ENCODE data around the gene VPS25.
"Not testable (repeated sequence)": the region's sequence is repeated elsewhere in the genome, so short reads cannot be mapped to it uniquely, and the experiment has no call there.

VPS25 gene

DNA sequence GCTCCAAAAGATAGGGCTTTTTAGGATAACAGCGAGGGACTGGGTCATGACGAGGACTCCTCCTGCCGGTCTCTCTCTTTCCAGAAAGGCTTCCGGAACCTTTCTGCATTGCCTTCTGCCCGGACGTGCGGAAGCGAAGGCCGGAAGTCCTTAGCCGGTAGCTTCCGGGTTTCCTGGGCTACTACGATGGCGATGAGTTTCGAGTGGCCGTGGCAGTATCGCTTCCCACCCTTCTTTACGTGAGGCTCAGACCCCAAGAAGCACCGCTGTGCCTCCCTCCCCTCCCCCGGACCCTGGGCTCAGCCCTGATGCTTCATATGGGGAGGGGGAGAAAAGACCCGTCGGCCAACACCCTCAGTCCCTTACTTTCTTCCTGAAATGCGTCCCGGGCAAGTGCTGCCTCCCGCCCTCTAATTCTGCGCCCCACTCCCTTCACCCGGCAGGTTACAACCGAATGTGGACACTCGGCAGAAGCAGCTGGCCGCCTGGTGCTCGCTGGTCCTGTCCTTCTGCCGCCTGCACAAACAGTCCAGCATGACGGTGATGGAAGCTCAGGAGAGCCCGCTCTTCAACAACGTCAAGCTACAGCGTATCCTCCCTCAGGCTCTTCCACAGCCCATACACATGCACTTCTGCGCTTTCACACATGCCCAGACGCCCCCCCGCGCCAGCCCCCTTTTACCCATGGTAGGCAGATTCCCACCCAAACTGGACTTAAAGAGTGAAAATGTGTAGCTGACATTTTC, at the start of gene VPS25:
Gene VPS25 (plus strand): TSS at position 160 of the 746 bp plus-strand sequence. CDS start 27 bp downstream, at position 187.
- no peak for FAIRE-seq

DNA sequence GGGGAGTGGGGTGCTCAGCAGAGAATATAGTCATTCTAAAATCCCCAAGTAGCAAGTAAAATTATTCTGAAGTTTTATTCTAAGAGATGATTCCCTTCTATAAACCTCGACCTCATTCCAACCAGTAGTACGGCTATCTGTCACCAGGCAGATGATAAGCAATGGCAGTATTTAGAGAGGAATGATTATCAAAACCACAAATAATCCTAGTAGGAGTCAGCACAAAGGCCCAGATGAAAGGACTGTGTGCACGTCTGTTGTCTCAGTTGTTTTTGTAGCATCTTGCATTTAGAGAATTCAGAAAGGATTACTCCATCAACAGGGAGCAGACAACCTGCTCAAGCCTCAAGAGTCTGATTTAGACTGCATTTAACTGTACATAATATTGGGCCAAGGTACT, 49.6 kb upstream of the VPS25 start:
- FAIRE-seq = no peak

DNA sequence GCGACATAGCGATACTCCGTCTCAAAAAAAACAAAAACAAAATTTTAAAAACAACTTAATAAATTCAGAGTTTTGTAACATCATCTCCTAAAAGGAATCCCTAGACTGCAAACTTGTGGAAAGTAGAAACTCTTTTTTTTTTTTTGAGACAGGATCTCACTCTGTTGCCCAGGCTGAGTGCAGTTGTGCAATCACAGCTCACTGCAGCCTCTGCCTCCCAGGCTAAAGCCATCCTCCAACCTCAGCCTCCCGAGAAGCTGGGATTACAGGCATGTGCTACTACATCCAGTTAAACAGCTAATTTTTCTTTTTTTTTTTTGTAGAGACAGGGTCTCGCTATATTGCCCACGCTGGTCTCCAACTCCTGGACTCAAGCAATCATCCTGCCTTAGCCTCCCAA, 48.1 kb upstream of the VPS25 start:
- no peak for FAIRE-seq

DNA sequence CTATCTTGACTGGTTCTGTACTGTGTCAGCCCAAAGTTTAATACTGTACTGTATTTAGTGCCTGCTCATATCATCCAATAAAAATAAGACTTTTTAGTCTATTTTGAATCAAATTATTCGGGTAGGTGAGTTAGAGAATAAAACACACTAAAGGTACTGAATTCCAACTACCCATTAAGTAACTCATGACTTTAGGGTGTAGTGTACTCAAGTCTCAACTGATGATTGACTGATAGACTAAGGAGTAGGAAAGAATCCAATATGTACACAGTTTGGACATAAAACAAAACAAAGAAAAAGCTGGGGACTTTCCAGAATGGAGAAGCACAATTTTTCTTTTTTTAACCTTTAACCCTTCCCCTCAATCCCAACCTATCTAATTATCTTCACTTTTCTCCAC, 32.5 kb upstream of the VPS25 start:
- no peak for FAIRE-seq

DNA sequence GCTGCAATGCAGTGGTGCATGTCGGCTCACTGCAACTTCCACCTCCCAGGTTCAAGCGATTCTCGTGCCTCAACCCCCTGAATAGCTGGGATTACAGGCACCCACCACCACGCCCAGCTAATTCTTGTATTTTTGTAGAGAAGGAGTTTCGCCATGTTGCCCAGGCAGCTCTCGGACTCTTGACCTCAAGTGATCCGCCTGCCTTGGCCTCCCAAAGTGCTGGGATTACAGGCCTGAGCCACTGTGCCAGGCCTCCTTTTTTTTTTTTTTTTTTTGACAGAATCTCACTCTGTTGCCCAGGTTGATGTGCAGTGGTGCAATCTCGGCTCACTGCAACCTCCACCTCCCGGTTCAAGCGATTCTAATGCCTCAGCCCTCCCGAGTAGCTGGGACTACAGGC, 30.3 kb upstream of the VPS25 start:
- FAIRE-seq = not testable (repeated sequence)

DNA sequence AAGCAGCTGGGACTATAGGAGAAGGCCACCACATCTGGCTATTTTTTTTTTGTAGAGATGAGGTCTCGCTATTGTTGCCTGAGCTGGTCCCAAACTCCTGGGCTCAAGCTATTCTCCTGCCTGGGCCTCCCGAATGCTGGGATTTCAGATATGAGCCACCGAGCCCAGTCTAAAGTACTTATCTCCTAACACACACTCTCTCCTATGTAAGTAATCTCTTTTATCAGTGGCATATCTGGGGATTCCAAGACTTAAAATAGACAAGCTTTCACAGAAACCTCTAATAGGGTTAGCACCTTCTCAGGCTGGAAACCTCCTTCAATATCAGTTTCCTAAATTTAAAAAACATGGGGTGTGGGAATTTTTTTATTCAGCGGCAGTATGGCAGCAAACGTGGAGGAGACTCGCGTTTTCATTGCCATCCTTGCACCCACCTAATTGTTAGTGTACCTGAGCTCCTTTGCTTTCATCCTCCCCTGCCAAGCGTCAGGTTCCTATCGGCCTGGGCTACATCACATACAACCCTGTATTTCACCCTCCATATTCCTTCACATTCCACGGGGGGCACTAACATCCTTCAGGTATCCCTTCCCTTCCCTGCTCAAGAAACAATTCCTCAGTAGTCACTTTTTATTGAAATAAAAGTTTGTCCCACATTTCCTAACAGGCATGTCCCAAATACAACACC, 29.5 kb upstream of the VPS25 start:
- no peak for FAIRE-seq

DNA sequence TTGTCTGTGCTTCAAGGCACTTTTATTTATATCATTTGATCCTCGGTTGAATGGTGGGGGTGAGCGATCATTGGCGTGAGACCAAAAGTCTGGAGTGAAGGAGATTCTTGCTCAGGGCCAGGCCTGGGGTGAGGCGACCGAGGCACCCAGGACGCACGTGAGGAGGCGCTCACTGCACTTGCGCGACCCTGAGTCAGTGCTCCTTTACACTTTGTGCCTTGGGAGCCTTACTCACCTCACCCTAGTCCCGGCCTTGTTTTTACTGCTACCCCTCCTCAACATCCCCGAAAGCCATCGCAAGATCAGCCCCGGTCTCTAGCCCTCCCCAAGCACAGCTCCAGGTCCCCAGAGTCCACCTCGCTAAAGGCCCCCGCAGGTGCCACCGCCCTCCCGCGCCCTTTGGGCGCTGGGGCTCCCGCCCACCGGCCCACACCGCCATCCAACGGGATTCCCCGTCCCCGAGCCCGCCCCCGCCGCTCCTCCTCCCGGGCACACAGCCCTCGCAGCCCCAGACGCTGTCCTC, 28.9 kb upstream of the VPS25 start:
- FAIRE-seq = no peak

DNA sequence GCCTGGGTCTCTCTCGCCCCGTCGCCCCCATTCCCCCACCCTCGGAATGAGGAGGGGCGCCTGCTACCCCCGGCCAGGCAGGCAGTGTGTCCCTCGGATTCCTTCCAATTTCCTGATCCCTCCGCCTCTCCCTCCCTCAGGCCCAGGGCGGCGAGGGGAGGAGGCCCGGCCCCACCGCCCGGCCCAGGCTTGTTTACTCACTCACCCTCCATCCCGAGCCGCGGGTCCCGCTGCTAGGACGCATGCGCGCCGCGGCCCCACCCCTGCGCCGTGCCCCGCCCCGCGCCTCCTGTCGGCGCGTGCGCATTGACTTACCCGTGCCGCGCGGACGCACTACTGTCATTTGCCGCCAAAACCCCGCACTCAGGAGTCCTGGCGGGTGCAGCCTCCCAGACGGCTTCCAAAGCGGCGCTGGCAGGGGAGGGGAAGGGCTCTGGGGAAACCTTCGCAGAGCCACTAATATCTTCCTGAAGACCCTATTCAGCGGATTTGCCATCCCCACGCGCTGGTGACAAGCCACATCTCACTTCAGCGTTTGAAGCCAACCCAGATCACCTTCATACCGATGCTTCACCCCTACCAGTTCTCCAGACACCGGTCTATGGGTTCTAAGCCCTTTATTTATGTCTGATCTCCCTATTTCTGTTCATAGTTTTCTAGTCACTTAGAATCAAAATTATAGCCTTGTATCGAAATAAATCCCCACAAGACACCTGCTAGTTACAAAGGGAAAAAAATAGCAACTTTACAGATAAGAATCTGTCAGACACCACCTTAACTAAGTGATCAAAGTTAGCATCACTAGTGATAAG, 28.2 kb upstream of the VPS25 start, which contains the start of gene EZH1:
Gene EZH1 (minus strand): TSS at position 235 of the 812 bp plus-strand sequence. CDS start 16,099 bp downstream, outside the sequence.
- FAIRE-seq = no peak

DNA sequence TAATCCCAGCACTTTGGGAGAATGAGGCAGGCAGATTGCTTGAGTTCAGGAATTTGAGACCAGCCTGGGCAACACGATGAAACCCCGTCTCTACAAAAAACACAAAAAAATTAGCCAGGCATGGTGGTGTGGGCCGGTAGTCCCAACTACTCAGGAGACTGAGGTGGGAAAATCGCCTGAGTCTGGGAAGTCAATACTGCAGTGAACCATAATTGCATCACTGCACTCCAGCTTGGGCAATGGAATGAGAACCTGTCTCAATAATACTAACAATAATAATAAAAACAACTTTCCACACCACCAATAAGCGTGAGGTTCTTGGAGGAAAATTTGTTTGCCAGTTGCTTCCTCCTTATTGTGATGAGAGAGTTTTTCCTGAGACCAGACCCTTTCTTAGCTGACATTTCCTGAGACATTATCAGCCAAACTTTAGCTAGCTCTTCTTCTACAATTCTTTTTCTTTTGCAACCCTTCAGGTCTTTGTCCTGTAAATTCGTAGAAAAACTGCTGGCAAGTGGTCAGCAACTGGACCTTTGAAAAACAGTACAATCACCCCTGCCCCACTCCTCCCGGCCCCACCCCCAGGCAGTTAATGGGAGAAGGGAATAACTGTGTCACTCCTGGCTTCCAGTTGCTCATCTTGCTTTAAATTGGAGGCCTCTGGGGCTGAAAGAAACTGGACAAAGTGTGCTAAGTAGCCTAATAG, 24.9 kb upstream of the VPS25 start:
- no peak for FAIRE-seq

DNA sequence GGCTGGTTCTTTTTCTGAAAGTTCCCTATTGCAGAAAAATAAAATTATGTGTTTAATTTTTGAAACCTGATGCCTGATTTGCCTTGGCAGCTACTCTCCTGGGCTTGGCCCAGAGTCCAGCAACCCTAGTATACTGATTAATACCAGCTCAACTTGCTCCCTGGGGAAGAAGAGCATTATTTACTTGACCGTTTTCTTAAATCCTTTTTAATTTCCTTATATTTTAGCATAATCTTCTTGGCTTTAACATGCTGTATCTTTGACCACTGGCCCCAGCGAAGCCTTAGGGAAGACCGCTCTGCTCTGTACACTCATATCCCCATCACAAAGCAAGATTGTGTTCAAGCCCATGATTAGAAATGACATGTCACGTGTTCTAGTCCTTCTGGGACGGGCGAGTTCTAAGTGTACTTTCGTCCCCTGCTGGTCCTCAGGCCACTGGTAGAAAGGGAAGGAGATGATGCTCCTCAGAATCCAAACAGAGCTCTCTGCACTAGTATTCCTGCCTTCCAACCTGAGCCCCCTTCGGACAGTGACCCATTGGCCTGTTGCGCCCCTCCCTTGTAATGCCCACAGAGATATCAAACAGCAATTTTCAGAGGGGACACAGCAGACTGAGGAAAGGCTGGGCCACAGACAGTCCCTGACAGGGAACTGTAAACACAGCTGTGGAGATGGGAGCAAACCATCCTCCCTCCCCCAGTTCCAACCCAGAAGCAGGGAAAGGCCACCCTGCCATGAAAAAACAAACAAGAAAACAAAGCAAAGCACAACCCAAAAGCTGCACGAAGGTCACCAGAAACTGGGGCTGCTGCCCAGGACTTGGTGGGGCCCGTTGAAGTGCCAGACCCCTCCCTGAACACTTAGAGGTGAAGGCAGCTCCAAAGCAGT, 24.1 kb upstream of the VPS25 start:
- FAIRE-seq = no peak

DNA sequence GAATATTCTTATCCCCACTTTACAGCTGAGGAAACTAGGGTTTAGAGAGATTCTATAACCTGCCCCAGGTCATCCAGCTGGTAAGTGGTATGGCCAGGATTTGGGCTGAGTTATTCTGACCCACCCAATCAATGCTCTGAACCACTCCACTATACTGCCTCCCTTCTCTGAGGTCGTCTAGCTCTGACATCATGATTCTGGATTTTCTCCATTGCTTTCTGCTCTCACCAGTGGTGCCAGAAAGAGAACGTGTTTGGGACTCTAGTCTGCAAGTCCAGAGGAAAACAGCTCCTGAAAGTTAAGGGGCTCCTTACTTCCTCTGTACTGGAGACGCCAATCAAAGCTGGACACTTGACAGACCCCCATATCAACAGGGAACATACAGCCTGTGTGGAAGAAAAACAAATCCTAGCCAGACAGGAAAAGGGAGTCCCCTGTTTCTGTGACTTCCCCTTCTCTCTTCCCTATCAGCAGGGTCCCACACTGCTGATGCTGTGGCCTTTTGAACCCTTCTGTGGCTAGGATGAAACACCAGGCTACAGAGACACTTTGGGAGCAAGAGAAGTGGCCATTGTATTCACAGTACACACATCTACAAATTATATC, 22.4 kb upstream of the VPS25 start:
- FAIRE-seq = no peak

DNA sequence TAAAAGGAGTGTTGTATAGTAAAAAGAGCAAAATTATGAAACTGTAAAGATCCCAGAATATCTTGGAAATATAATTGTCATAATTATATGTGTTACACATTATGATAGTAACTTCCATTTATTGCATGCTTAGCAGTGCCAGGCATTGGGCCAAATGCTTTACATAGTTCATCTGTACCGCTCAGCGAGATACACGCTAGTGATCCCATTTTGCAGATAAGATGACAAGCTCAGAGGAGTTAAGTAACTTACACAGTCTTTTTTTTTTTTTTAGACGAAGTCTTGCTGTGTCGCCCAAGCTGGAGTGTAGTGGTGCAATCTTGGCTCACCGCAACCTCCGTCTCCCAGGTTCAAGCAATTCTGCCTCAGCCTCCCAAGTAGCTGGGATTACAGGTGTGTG, 21.6 kb upstream of the VPS25 start:
- no peak for FAIRE-seq

DNA sequence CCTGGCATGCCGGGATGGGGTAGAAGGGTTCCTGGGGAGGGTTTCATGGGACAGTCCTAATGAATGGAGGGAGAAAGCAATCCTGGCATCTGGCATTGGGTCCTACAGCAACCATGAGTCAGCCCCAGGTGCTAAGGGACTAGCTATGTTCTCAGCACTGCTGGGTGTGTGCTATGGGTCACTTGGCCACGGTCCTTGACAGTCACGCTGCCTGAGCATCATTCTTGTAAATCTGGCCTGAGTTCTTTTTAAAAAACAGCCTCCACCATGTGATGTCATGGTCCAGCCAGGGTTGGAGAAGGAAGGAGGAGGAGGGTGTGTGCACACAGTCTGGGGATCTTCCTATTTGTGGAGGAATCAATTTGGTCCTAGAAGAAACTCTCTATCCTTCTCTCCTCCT, 18.5 kb upstream of the VPS25 start:
- no peak for FAIRE-seq

DNA sequence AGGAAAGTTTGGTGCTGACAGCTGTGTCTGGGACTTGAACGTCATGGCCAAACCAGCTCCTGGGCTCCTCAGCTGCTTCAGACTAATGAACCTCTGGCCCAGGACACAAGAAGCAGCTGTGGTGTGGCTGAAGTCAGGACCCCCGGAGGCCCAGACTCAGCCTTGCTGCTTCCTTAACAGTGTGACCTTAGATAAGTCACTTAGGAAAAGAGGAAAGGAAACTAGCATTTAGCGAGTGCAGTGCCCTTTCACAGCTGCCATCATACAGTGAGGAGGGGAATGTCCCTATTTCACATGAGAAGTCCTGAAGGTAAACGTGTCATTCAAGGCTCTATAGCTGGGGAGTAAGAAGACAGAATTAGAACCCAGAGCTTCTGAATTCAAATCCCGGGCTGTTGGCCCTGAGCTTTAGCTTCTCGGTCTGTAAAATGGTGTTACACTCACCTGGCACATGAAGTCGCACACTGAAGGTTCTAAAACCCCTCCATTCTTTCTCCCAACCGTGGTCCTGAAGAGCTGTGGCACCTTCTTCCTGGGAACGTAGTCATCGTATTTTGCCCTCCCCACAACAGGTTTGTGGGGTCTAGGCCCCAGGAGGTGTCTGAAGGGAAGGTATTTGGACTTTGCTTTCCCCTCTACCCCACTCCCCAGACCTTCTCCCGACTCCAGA, 13.1 kb upstream of the VPS25 start:
- FAIRE-seq = no peak

DNA sequence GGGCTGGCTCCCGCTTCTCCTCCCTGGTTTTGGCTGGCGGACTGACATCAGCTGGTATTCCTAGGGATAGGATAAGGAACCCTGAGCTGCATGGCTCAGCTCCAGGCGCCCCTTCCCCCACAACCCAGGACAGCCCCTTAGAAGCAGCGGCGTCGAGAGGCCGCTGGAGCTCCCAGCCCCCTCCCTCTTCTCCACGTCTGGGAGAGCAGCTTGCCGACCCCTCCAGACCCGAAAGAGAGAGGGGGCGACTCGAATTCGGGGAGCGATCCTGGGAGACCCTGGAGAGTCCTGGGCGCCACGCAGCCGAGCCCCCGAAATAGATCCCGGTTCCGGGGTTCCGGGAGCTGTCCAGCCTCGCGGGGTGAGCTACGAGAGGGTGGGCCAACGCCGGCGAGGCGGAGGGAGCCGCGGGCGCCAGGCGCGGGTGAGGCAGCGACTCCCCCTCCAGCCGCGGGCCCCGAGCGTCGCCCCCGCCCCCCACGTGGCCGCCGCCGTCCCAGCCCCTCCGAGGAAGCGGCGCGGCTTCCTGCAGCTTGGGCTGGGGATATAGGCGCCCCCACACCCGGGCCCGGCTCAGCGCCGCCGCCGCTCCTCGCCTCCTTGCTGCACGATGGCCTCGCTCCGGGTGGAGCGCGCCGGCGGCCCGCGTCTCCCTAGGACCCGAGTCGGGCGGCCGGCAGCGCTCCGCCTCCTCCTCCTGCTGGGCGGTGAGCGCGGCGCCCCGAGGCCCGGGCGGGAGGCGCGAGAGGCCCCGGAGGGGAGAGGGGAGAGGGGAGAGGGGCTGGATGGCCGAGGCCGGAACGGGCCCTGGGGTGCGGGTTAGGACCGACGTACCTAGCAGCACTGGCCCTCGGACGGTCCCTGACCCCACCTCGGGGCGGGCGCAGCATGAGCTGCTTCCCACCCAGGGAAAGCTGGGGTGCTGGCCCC, 12.3 kb upstream of the VPS25 start, which contains the start of gene RAMP2:
Gene RAMP2 (plus strand): TSS at position 576 of the 930 bp plus-strand sequence. CDS start 35 bp downstream, at position 611.
- FAIRE-seq = no peak

DNA sequence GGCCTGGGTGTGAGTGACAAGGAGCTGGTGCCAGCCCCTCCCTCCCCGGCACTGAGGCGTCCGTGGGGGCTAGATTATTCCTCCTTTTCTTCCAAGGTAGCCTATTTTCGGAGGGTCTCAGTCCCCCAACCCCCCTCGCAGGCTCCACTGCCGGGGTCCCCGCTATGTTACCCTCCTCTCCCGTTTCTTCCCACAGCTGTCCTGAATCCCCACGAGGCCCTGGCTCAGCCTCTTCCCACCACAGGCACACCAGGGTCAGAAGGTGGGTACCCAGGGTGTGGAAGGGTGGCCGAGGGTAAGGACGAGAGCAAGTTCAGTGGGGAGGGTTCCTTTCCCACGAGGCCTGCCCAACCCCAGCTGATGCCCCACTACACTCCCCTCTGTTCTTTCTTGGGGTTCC, 11.6 kb upstream of the VPS25 start:
- FAIRE-seq = no peak

DNA sequence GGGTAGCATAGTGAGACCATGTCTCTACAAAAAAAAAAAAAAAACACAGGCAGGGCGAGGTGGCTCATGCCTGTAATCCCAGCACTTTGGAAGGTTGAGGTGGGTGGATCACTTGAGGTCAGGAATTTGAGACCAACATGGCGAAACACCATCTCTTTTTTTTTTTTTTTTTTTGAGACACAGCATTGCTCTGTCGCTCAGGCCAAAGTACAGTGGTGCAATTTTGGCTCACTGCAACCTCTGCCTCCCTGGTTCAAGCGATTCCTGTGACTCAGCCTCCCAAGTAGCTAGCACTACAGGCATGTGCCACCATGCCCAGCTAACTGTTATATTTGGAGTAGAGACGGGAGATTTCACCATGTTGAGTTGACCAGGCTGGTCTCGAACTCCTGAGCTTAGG, 7.1 kb upstream of the VPS25 start:
- FAIRE-seq = no peak

DNA sequence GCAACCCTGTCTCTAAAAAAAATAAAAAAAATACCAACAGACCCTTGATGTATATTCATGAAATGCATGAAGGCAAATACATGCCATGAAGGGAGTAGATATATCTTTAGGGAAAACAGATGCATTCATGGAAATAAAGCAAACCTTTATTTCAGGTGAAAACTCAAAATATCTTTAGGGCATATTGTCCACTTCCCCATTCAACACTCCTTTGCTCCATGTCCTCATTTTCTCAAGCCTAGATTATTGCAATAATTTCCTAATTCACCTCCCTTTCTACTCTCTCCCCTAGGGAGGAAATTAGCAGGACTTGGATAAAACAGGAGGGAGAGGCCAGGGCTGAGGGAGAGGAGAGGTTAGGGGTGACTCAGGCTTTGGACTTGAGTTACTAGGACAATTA, 5.7 kb upstream of the VPS25 start:
- no peak for FAIRE-seq

DNA sequence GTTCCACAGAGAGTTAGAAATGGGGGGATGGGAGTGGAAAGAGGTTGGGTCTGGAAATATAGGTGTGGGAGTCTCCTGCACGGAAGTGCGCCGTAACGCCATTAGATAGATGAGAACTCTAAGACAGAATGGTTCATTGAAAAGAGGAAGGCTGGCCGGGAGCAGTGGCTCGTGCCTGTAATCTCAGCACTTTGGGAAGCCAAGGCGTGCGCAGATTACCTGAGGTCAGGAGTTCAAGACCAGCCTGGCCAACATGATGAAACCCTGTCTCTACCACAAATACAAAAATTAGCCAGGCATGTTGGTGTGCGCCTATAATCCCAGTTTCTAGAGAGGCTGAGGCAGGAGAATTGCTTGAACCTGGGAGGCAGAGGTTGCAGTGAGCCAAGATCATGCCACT, 5.2 kb upstream of the VPS25 start:
- FAIRE-seq = not testable (repeated sequence)
